T-helper 1 cell treated with Interleukin-12 subunit alpha and Interleukin-12 subunit beta and Interleukin-4 antibody, amounts not matched to agents 30 ng/mL and 1 ng/mL, for 36 hours (primary cell): ENCODE results near the gene GPR183. TPM values are rescaled to one million over a fixed set of nuclear protein-coding genes. Genes with fewer than 3 reads are reported as not detected.

Experiments
- intact Hi-C: fragments of 100-400 bp; cut with micrococcal nuclease; formaldehyde crosslinking; loops from one replicate; pipeline ENCODE4 v1.15.1; 2024
- total RNA-seq: library from RNA; stranded (reverse); gene quantifications from 2 replicates; pipeline ENCODE4 v1.2.3, GENCODE V29; 2022

The GPR183 gene
- total RNA-seq, 1 donor from 2014 or later = 15.4 TPM

- intact Hi-C loops = loop anchor here (1.0 to 2.0 kb wide), 5 partner anchors 8 to 1881 kb away; no protein-coding TSS in a partner anchor
These were observed 6.7 kb upstream of the GPR183 start for GRCh38 chr13:99313941-99314340.

- intact Hi-C loops = no loop called here
These were observed 6.3 kb upstream of the GPR183 start for GRCh38 chr13:99313501-99313900.

DNA sequence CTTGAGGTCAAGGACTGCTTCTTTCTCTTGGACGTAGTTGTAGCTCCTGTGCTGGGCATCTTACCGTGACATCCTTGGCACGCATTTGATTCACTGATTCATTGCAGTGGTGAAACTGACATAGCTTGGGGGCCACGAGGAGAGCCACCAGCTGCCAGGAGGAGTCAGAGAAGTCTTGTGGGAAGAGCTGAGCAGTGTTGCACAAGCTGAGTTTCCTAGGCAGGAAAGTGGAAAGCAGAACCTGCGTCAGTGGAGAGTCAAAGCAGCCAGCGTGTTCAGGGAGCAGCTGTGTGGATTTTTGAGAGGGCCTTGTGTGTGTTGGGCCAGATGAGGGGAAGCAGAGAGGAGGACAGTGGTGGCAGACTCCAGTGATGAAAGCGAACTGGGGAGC is 5.3 kb upstream of the GPR183 start:
- intact Hi-C loops = no loop called here

DNA sequence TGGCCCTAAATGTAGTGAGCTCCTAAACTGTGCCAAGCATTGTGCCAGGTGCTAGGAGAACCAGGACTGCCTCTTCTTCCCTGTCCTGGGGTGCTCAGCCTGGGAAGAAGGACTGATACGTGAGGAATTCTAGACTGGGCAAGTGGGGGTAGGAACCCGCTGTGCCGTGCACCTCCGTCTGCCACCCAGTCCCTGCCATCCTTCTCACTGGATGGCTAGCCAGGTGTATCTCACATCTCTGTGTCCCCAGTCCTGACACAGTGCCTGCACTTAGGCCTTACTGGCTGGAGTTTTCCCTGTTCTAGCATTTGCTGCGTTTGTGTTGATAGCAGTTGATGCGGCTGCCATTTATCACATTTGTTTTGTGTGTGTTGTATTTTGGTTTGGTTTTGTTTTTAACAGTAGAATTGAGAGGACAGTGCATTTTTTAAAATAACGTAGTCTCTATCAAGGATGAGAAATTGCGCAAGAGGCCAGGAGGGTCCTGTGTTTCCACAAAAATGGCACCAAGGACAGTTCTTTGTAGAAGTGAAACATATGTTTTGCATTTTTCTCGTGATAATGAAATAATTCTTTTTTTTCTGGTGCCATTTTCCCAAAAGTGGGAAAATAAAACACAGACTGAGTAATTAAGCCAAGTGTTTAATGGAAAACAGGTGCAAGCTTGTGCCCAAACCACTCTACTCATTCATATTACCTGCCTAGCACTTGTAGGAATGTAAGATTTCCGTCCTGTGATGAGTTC is 4.7 kb upstream of the GPR183 start:
- intact Hi-C loops = no loop called here

DNA sequence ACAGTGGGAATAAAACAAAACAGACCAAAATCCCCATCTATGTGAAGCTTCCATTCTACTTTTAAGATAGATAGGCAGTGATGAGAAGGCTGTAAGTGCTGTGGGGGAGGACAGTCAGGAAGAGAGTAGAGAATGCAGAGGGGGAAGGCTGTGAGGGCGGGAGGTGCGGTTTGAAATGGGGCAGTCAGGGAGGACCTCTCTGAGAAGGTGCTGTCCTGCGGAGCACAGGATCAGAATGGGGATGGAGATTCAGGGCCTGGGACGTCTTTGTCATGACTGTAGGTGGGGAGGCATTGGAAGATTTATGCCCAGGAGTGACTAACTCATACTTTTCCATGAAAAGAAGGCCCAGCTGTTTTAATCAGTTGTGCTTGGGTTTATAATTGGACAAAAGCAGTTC is 3.9 kb upstream of the GPR183 start:
- intact Hi-C loops = no loop called here

- intact Hi-C loops = no loop called here
These were observed 3.3 kb upstream of the GPR183 start for GRCh38 chr13:99310382-99311031.

DNA sequence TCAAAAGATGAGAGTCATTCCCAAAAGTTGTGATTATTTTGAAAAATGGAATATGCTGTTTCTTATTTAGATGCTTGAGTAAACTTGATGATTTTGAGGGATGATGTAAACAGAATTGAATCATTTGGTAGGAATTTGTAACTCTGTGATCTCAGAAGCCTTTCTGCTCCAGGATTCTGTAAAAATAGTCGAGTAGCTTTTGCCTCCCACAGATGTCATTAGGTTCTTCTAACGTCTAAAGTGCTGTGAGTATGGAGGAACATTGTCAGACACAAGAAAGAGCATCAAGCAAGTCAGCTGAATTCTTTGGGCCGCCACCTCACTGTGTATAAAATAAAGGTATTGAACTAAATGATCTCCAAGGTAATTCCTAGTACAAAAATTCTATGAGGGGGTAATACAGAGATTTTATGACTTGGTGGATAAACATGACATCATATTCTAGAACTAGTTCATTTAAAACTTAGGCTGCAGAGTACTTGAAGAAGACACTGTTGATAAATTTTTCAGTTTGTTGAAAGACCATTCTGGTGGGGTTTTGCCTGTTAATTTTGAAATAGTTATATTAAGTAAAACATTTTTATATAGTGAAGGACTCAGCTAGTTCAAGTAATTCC is 1.4 kb upstream of the GPR183 start:
- intact Hi-C loops = loop anchor here (5.0 to 10.0 kb wide), 3 partner anchors 106 to 776 kb away; partner anchors contain the start of genes PCCA and UBAC2

GRCh38 chr13:99307648-99308339 is 595 bp upstream of the GPR183 start:
- intact Hi-C loops = loop anchor here (1.0 to 10.0 kb wide), 8 partner anchors 8 to 777 kb away; partner anchors contain the start of genes PCCA and UBAC2

- intact Hi-C loops = loop anchor here (5.0 to 10.0 kb wide), 3 partner anchors 103 to 779 kb away; partner anchors contain the start of genes PCCA and UBAC2
These were observed 1.6 kb downstream of the GPR183 start for GRCh38 chr13:99305566-99305965.

GRCh38 chr13:99305158-99305557 is 2.0 kb downstream of the GPR183 start:
- intact Hi-C loops = loop anchor here (5.0 to 10.0 kb wide), 3 partner anchors 103 to 780 kb away; partner anchors contain the start of genes PCCA and UBAC2

DNA sequence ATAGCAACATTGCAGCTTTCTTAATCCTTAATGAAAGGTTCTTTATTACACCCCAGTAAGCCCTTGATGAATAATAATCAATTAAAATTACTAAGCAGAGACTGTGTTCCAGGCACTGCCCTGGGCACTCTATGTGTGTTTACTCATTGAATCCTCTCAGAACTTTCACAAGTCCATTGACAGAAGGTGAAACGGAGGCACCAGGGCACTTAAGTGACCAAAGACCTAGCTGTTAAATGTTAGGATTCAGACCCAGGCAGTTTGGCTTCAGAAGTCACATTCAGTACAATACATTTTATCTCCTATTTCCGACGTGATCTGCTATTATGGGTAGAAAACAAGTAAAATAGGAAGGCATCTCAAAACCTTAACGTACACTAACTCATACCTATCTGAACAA is 2.7 kb downstream of the GPR183 start:
- intact Hi-C loops = loop anchor here (10.0 kb wide), 1 partner anchor 780 kb away; the partner anchor contains the start of gene PCCA

DNA sequence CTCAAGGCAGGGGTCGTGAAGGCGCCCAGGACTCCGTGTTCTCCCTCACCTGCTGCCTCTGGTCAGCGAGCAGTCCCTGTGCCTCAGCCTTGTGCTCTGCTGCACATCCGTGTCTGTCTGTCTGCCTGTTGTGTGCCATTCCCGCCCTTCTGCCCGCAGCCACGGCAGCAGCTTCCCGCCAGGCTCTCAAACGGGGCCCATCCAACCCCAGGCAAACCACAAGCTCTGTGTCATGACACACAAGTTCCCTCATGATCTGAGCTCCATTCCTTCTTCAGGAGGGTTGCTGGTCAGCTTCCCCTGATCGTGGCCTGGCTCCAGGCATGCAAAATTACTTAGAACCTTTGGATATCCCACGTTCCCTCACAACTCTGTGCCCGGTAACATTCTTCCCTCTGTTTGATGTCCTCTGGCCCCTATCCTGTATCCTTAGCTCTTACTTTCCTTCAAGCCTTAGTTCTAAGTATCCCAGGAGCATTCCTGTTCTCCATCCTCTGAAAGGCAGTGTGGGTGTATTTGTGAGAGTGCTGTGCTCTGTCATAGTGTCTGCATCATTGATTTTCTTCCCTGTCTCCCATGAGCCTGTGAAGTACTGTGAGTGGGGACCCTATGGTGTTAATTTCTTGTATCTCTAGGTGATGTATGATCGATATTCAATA is 3.2 kb downstream of the GPR183 start:
- intact Hi-C loops = loop anchor here (10.0 kb wide), 1 partner anchor 781 kb away; the partner anchor contains the start of gene PCCA

- intact Hi-C loops = loop anchor here (10.0 kb wide), 1 partner anchor 782 kb away; the partner anchor contains the start of gene PCCA
These were observed 4.3 kb downstream of the GPR183 start for GRCh38 chr13:99302637-99303505.

DNA sequence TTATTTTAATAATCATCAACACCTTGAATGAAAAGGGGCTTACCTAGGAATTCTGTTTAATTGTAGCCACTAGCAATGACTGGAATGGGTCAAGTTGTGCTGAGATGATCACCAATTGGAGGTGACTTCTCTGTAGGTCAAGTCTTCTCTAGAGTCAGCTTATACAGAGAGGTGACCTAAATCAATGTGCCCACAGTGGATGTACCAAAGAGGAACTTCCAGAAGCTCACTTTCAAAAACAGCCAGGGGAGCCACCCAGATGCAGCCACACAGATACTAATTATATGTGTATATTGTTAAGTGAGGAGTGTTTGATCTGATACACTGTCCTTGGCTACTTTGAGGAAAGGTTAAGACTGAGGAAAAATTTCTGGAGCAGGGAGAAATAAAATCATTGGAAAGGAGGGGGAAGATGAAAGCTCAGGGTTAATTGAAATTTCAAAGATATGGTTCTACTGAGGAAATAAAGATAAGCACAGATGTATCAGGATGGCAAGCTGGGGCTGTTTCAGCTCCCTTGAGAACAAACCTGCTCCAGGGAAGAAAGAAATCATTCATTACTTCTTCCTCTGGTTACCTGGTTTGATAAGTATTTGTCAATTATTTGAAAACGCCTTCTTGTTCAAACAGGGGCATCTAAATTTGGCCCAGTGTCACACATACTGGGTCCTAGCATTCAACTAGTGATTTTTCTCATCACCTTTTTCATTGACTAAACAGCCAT is 5.1 kb downstream of the GPR183 start:
- intact Hi-C loops = loop anchor here (10.0 kb wide), 1 partner anchor 783 kb away; the partner anchor contains the start of gene PCCA

DNA sequence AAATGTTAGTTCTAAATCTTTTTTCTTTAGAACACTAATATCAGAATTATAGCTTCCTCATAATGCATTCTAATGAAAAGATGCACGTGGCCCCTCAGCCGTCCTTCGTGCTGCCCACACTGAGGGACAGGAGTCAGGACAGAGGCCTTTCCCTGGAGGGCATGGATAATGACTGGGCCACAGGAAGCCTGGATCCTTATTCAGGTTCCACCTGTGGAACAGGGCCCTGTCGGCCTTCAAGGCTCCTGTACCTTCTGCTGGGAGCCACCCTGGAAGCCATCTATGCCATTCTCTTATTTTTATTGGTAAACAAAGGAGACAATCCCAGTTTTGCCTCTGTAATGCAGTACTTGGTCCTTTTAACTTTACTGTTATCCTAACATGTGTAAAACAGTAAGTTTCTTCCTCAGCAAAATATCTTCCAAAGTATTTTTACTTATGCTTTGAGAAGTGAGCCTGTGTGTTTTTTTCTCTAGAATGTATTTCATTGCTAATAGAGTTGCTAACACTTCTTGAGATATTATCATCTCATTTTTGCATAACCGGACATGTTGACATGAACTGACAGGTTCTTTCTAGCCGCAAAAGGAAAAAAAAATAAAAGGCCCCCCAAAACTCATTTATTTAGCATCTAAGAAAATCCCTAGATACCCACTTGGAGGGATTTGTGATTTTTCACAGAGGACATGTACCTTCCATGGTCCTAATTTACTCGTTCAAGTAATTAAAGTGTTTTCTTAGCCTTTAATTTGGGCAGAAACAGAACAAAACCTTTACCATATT is 6.0 kb downstream of the GPR183 start:
- intact Hi-C loops = loop anchor here (10.0 kb wide), 1 partner anchor 784 kb away; the partner anchor contains the start of gene PCCA

DNA sequence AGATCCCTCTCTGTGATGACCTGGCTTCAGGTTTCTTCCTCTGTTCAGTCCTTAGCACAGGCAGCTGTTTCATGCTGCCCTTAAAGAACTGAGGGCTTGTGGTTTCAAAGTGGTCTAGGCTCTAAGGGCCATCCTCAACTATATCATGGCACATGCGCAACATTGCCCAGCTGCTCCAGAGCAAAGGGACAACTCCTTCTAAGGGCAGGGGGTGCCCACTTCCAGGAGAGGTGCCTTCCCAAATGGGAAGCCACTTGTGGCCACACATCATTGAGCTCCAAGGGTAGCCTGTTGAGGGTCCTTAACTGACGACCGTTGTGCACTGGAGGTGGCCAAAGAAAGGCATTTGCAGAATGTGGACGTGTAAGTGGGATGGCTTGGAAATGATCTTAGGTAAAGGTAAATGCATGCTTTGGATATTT is 7.3 kb downstream of the GPR183 start:
- intact Hi-C loops = loop anchor here (10.0 kb wide), 1 partner anchor 785 kb away; the partner anchor contains the start of gene PCCA

DNA sequence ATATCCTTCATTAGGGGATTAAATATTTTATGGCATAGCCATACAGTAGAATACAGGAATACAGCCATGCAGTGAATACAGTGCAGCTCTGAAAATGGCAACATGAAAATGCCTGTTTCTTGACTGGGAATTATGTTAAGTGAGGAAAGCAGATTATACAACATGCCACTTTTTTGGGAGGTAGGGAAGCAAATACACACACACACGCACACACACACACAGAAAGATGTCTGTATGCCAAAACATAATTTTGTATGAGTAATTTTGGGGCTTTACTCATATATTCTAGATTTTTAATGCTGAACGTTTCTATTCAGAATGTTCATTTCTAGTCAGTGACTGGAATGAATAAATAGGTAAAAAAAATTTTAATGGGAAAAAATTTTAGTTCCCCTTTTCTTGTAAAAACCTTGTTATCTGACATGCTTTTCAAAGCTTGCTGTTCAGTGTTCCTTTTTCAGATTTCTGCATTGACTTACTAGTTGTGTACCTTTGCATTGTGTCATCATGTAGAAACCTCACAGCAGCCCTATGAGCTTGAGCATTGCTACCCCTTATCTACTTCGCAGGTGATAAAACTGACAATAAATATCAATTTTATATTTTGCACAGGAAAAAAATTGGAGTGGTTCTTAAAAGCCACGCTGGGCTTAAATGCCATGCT is 7.8 kb downstream of the GPR183 start:
- intact Hi-C loops = no loop called here
